SK-MEL-5 (cell line): Measurements from ENCODE around the gene XG. TPM values are rescaled to one million over a fixed set of nuclear protein-coding genes. Genes with fewer than 3 reads are reported as not detected.
"Not testable (repeated sequence)": the region's sequence is repeated elsewhere in the genome, so short reads cannot be mapped to it uniquely, and the experiment has no call there.

Experiments used
- DNase-seq: peaks from one replicate; pipeline ENCODE4 v3.0.0-alpha.2; 2016; ENCODE audit warnings: low read depth, low spot score
- in situ Hi-C: cut with HindIII; loops from 2 replicates; pipeline ENCODE4 v1.10.0; 2016; ENCODE audit warnings: low sequenced_read_pairs, high pct_unique_total_duplicates, low pct_unique_long_range_greater_than_20kb
- polyA plus RNA-seq, 2 experiments: library from polyadenylated mRNA; depleted of rRNA; stranded (reverse); fragments of >200 nt; gene quantifications; 2 replicates each; pipeline ENCODE4 v1.2.3, GENCODE V29; 2015
- total RNA-seq: library from RNA; depleted of rRNA; stranded (reverse); fragments of >200 nt; shearing (Covaris generic); gene quantifications from 2 replicates; pipeline ENCODE4 v1.2.3, GENCODE V29; 2014; rRNA removed

XG gene, protein sequence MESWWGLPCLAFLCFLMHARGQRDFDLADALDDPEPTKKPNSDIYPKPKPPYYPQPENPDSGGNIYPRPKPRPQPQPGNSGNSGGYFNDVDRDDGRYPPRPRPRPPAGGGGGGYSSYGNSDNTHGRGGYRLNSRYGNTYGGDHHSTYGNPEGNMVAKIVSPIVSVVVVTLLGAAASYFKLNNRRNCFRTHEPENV
- total RNA-seq, result not detected in 2 replicates
- not detected in 2 replicates for polyA plus RNA-seq (2015; cell fraction: cytosol; rRNA removed)
- polyA plus RNA-seq (2015; cell fraction: nucleus; rRNA removed), result not detected in 2 replicates

DNA sequence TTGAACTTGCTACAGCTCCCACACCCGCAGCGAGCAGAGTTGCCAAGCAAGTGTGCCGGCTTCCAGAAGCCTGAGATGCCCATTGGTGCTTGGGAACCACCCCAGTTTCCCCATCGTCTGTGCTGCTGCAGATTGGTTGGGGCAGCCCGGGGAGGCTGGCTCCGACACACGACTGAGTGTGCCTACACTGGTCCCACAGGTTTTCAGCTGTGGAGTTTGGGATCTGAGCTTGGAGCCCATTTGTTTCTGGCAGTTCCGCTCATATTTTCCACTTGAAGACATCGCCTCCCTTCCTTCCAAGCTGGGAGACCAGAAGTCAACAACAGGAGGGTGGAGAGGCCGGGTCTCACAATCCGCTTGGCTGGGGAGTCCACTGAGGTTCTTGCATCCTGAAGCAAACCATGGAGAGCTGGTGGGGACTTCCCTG, at the start of gene XG:
Gene XG (plus strand): TSS at position 167 of the 427 bp plus-strand sequence. CDS start 235 bp downstream, at position 402.
- DNase-seq, in situ Hi-C loops: not testable (repeated sequence)

DNA sequence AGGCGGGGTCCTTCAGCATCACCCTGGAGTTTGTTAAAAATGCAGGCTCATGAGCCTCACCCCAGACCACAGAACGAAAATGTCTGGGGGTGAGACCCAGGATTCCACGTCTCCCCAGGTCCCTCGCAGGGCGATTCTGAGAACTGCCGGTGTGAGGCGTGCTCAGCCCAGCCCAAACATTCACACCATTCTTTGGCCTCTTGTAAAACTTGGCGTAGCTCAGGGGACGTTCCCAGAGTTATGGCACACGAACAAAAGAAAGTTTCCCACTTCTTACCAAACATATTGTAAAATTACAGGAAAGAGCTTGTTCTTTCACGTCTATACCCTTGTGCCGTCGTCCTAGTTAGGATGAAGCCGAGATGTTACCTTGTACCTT, 47.9 kb upstream of the XG start:
- in situ Hi-C loops, result no loop called here
- no peak for DNase-seq

DNA sequence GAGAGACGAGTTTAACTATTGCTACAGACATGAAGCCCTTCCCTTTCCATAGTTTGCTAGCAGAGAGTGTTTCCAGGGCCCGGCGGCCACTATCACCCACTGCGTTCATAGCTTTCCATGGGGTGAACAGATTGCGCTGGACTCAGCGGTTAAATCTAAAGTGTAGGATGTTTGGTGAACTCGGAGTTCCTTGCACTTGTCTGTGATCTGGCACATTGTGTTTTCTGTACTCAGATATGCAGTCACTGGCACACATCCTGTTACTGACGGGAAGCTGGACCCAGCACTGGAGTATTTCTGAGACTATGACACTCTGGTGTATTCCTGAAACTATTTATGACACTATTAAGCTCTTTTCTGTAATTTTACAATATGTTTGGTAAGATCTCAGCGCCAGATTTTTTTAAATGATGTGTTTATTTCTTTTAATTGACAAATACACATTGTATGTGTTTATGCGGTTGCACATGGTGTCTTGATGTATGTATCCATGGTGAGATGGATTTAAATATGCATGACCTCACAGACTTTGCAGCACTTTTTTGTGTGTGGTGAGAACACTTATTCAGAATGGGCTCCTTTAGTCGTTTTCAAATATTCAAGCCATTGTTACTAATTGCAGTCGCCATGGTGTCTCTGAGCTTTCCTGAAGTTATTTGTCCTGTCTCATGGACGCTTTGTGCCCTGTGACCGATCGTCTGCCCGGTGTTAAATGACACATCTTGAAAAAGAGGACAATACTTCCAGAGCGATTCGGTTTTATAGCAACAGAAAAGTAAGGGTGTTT, 46.6 kb upstream of the XG start:
- DNase-seq, result no peak
- in situ Hi-C loops, result no loop called here

DNA sequence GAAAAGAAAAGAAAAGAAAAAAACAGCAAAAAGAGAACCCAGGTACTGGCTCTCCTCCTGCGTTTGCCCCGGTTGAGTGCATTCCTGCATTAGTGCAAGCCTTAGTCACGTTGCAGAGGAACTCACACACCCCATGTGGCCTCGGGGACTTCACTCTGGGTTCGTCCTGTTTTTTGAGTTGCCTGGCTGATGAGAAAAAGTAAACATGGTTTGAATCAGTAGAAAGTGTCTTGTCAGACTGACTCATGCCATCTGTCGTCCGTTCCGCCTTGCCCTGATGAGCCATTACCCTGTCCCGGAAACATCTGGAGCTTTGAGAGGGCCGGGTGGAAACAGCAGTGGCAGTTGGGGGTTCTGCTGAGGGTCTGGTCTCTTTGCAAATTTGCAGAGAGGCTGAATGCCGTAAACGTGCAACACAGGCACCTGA, 44.5 kb upstream of the XG start:
- no peak for DNase-seq
- in situ Hi-C loops, result no loop called here

DNA sequence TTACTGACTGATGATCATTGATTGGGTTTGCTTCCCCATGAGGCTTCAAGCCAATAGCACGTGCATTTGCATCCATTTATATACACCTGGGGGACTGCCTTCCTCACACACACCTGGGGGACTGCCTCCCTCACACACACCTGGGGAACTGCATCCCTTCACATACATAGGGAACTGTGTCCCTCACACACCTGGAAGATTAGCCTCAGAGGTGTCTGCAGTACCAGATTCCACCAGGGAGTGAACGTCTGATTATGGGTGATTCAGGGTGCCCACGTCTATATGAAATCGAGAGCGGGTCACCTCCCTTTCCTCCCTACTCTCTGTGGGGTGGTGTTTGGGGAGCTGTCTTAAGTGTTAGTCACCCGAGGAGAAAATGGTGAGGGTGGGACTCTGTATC, 43.8 kb upstream of the XG start:
- DNase-seq, result no peak
- in situ Hi-C loops, result no loop called here

DNA sequence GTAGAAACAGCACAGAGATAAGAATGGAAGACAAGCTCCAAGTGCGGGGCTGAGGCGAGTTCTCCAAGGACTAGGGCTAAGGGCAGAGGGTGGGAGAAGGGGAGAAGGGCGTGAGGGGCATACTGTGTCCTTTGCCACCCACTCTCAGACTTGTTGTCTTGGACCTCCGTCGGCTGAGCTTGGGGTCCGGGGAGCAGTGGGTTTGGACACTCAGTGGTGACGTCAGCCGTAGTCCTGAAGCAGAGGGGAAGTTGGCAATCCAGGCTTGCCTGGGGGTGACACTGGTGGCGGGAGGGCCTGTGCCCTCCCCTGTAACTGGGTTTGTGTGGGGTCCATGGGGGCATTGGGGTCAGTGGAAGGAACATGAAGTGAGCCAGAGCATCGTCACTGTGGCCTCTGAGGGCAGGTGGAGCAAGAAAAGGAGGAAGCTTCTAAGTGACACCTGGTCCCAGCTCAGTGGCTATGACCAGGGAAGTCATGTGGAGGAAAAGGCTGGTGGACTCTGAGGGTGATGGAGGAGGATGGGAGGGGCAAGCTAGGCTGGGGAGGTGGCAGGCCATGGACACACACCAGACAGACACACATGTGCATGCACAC, 43.1 kb upstream of the XG start:
- in situ Hi-C loops, result no loop called here

DNA sequence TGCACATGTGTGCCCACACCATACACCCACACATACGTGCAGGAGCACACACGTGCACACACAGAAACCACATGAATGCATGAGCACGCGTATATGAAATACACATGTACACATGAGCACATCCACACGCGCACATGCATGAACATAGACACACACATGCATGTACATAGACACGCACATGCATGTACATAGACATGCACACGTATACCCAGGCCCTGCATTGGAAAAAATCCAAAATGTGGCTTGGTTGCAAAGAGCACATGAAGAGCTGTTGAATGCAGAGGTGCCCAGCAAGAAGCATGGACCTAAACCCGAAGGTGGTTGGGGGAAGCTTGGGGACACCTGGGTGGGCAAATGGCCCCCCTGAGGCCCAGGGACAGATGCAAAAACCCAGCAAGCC, 42.3 kb upstream of the XG start:
- in situ Hi-C loops, result no loop called here
- no peak for DNase-seq

More for the DNA sequence above, 43.1 kb upstream of the XG start:
- DNase-seq, result no peak

DNA sequence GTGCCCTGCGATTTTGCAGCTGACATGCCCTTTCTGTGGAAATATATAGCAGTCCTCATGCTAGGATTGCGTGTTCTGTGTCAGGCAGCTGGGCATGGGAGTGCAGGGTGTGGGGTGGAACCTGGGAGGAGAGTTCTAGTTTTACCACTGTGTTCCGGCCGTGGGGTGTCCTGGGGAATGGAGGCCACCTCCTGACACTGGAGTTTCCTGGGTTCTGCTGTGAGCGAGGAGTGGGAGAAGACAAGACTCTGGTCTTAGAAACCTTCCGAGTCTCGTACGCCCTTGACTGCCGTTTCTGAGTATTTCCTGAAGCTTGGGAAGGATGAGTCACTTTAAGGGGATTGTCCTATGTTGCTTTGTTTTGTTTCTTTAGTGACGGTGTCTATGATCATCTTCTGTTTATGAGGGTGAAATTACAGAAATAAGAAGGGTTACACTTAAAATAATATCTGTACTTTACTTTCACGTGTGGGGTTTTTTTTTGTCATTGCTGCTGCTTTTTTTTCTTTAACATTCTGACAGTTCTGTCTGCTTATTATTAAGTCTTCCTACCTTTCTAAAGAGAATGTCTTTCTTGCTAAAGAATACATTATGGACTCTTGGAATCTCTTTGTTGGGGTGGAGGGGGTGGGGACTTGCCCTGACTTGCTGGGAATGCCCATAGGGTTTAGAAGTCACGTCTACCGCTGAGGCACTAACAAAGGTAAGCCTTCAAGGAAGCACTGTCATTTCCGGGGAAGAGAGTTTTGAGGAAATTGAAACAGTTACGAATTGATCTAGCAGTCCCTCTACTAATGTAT, 41.6 kb upstream of the XG start:
- peak; percentile 45 for DNase-seq
- in situ Hi-C loops, result no loop called here

DNA sequence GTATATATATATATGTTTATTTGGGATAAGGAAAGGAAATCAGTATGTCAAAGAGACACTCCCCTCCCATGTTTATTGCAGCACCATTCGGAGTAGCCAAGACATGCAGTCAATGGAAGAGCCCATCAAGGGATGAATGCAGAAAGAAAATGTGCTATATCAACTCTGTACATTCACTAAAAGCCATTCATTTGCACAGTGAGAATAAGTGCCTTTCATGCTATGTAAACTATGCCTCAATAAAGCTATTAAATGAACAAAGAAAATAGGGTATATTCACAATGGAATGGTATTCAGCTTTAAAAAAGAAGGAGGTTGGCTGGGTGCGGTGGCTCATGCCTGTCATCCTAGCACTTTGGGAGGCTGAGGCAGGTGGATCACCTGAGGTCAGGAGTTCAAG, 40.4 kb upstream of the XG start:
- no peak for DNase-seq
- in situ Hi-C loops, result no loop called here

DNA sequence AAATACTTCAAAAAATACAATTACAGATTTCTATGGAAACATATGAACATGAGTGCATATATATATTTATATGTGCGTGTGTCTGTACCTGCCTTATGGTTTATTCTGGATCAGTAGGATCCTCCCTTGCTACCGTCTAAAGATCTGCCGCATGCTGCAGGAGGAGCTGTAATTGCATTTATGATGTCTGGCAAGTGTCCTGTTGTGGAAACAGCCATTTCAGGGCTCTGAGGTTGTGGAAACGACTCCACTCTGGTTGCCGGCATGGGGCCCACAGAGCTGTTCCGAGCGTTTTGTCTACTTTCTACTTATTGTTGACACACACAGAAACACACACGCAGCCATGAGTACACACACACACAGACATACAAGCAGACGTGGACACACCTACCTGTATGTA, 39.4 kb upstream of the XG start:
- in situ Hi-C loops, result no loop called here
- DNase-seq, result no peak

DNA sequence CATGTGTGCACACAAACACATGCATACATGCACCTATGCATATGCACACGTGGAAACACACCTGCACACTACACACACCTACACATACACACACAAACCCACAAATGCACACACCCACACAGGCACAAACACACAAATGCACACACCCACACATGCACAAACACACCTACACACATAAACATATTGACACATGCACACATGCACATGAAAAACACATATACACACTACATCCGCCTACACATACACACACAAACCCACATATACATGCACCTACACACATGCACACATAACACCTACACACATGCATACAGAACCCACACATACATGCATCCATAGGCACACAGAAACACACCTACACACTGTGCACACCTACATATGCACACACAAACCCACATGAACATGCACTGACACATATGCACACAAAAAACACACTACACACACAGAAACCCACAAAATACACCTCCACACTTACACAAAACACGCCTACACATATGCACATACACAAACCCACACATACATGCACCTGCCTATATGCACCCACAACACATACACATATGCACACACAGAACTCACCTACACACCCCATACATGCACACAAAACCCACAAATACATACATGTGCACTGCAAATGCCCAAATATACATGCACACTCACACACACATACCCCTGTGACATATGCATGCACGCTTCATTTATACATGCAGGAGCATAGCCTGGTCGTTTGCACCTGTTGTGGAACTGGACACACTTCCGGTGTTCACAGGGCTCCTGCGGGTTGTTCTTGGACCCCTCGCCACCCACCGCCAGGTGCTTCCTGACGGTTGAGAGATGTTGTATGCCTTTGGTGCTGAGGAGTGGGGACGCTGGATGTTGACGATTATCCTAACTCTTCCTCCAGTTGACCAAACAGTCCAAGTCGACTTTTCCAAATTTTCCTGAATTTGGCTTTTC, 38.7 kb upstream of the XG start:
- in situ Hi-C loops, result no loop called here
- DNase-seq, result no peak

DNA sequence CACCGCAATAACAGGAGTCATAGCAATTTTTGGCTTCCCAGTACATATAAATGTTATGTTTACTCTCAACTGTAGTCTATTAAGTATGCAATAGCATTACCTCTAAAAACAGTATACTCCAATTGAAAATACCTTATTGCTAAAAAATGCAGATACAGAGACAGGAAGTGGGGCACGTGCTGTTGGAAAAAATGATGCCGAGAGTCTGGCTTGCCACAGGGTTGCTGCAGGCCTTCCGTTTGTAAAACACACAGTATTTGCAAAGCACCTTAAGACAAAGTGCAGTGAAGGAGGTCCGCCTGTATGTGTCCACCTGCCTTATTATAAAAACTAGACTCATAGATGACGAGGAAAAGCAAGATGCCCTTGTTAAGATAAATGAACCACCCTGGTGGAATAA, 37.3 kb upstream of the XG start:
- no peak for DNase-seq
- in situ Hi-C loops, result no loop called here

DNA sequence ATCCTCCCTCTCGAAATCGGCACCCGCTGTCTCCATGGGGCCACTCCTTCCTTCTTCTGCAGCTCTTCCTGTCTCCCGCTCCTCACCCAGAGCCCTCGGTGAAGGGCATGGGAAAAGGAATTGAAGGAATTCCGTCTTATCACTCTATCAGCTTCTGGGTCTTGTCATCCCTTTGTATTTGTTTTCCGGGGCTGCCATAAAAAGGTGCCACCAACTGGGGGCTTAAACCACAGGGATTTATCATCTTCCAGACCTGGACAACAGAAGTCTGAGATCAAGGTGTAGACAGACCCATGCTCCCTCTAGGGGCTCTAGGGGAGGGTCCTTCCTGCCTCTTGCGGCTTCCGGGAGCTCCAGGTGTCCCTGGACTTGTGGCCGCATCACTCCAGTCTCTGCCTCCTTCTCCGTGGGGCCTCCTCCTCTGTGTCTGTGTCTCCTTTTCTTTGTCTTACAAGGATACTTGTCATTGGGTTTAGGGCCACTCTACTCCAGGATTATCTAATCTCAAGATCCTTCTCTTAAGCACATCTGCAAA, 36.7 kb upstream of the XG start:
- in situ Hi-C loops, result no loop called here
- DNase-seq, result no peak

DNA sequence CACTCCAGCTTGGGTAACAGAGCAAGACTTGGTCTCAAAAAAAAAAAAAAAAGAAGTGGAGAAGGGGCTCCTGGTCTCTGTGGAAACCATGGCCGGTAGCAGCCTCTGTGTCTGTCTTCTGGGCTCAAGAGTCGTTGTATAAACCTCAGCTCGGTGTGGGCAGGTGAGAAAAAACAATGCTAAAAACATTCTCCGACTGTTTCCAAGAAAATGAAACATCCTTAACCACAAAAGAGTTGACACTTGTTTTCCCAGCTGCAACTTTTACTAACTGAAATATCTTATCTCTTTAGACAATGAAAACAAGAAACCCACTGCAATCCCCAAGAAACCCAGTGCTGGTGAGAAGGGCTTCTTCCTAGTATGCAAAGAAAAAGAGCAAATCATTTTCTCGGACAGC, 34.5 kb upstream of the XG start:
- DNase-seq, result no peak
- in situ Hi-C loops, result no loop called here

DNA sequence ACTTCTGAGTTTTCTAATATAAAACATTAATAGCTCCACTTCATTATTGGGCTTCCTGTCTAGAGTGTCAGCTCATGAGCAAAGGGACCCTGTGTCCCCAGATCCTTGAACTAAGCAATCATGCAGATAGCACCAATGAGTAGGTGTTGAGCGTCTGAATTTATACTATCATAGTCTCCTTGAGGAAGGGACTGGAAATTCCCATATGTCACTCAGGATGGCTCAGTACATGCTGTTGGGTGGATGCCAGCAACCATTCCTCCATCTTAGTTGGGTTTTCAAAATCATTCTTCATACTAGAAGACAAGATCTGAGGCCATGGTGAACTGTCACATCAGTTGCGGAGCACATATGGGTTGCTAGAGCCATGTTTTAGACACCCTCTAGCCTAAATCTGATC, 33.0 kb upstream of the XG start:
- no peak for DNase-seq
- in situ Hi-C loops, result no loop called here

DNA sequence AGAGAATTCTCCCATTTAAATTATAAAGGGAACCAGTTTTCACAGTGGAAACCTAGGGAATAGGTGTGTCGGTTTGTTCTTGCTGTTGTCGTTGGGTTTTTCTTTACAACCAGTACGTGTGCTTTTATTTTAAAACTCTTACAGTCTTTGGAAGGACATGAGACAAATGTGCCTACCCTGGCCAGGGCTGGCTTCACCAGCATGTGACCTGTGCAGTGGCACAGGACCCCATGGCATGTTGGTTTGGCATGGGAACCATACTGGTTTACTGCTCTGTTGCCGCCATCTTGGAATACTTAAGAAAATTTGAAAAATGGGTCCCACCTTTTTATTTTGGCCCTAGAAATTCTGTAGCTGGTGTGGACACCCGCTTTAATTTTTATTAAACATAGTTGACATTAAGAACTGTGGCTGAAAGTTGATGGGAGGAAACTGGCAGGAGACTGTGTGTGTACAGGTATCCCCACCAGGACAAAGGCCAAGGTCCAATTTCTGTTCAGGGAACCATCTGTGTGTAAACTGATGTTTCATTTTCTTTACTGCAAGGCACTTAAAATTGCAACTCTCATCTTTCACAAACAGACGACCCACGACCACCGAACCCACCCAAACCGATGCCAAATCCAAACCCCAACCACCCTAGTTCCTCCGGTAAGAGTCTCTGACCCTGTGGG, 31.9 kb upstream of the XG start:
- no peak for DNase-seq
- in situ Hi-C loops, result no loop called here
